ENCODE data around the gene MMD2.

- no peak for TF ChIP-seq POLR2A (IDR thresholded peaks at IDR 0.05)
- no peak for TF ChIP-seq CTCF (IDR thresholded peaks at IDR 0.05)
Observed at GRCh38 chr7:4904346-4904745, 54.6 kb downstream of the MMD2 start.

Measured in adrenal gland (tissue), 5 donors.